D721Med (cell line): ENCODE measurements around the gene CYTH2.
"Not testable (repeated sequence)": the region's sequence is repeated elsewhere in the genome, so short reads cannot be mapped to it uniquely, and the experiment has no call there.

Source experiments
- DNase-seq: peaks from one replicate; pipeline ENCODE4 v3.0.0; 2011; ENCODE audit warnings: low spot score; ENCODE audit not compliant: insufficient read length
- FAIRE-seq: peaks from 2 replicates; lab custom pipeline; 2011; peaks lifted over from hg19 to GRCh38; lab: Jason Lieb, UNC
- CTCF ChIP-seq: IDR thresholded peaks from 2 replicates; pipeline ENCODE4 v1.5.1; 2012; ENCODE audit warnings: mild to moderate bottlenecking, control low read depth; ENCODE audit not compliant: insufficient read depth; ENCODE audit errors: missing control alignments

CYTH2 gene

GRCh38 chr19:48516536-48516935 is 47.4 kb downstream of the CYTH2 start:
- no peak for TF ChIP-seq CTCF
- FAIRE-seq (no peak), DNase-seq (no peak)

- no peak for DNase-seq
- no peak for TF ChIP-seq CTCF
- no peak for FAIRE-seq
These were observed 49.0 kb downstream of the CYTH2 start for GRCh38 chr19:48518207-48518606.

GRCh38 chr19:48519426-48519825 is 50.3 kb downstream of the CYTH2 start:
- not testable (repeated sequence) for DNase-seq, FAIRE-seq

- no peak for FAIRE-seq
- TF ChIP-seq CTCF = no peak
- no peak for DNase-seq
These were observed 51.0 kb downstream of the CYTH2 start for GRCh38 chr19:48520134-48520533.

GRCh38 chr19:48524221-48524620 is 55.1 kb downstream of the CYTH2 start:
- FAIRE-seq (no peak), DNase-seq (no peak)
- no peak for TF ChIP-seq CTCF

GRCh38 chr19:48524732-48525131 is 55.6 kb downstream of the CYTH2 start:
- no peak for FAIRE-seq
- DNase-seq = no peak
- no peak for TF ChIP-seq CTCF

- no peak for DNase-seq
These were observed 60.0 kb downstream of the CYTH2 start for GRCh38 chr19:48529156-48529555.

More at GRCh38 chr19:48529156-48529555, 60.0 kb downstream of the CYTH2 start:
- FAIRE-seq = no peak
- no peak for TF ChIP-seq CTCF
